K562 (cell line): ENCODE measurements around the gene KCP. TPM values are rescaled to one million over a fixed set of nuclear protein-coding genes. Genes with fewer than 3 reads are reported as not detected.
A peak's percentile ranks its signal among the peaks of the same experiment; 100 is the strongest.

Experiments
- CBX8 ChIP-seq: fragments of 200-600 bp; sonication (generic); IDR thresholded peaks from 2 replicates; pipeline ENCODE4 v1.6.1; 2012; ENCODE audit warnings: borderline replicate concordance, mixed run types, low read depth, mild to moderate bottlenecking, moderate library complexity, mixed read lengths, low read length, control low read depth, inconsistent platforms; ENCODE audit not compliant: poor library complexity, severe bottlenecking; ENCODE audit errors: extremely low read depth
- CREB1 ChIP-seq, 2 experiments: sonication (generic) in 1 of 2; formaldehyde crosslinking in 1 of 2; IDR thresholded peaks; 2 replicates each; pipeline versions ENCODE4 v1.6.1 to v1.8.0; 2012 to 2022; ENCODE audit warnings: inconsistent platforms in 1 of 2, mild to moderate bottlenecking in 1 of 2, missing genetic modification reagents in 1 of 2, moderate library complexity in 1 of 2
- CXXC5 ChIP-seq: fragments of 250-450 bp; sonication (Bioruptor Pico); IDR thresholded peaks from 2 replicates; pipeline ENCODE4 v1.8.0; 2022; ENCODE audit warnings: inconsistent platforms, mild to moderate bottlenecking, moderate library complexity
- EHMT2 ChIP-seq: fragments of 450-650 bp; IDR thresholded peaks from 2 replicates; pipeline ENCODE4 v1.6.1; 2018; ENCODE audit warnings: antibody characterized with exemption
- HCFC1 ChIP-seq: IDR thresholded peaks from 2 replicates; pipeline ENCODE4 v1.6.1; 2012; ENCODE audit warnings: low read depth, low read length, improper control_type of control experiment
- HIVEP1 ChIP-seq: fragments of 250-450 bp; sonication (Bioruptor Pico); IDR thresholded peaks from 2 replicates; pipeline ENCODE4 v1.4.0; 2020; ENCODE audit warnings: mild to moderate bottlenecking
- MXI1 ChIP-seq: IDR thresholded peaks from 2 replicates; pipeline ENCODE4 v1.6.1; 2011; ENCODE audit warnings: low read depth, mild to moderate bottlenecking, improper control_type of control experiment, low read length
- PATZ1 ChIP-seq: fragments of 250-450 bp; sonication (Bioruptor Pico); IDR thresholded peaks from 2 replicates; pipeline ENCODE4 v1.5.0; 2020; ENCODE audit warnings: mild to moderate bottlenecking, borderline replicate concordance
- RBM15 ChIP-seq: fragments of 200-400 bp; formaldehyde crosslinking; IDR thresholded peaks from 2 replicates; pipeline ENCODE4 v1.6.1; 2018; ENCODE audit warnings: mild to moderate bottlenecking, low read length, moderate library complexity; ENCODE audit not compliant: insufficient read depth
- SFPQ ChIP-seq: fragments of 200-400 bp; formaldehyde crosslinking; IDR thresholded peaks from 2 replicates; pipeline ENCODE4 v1.6.1; 2017; ENCODE audit warnings: mild to moderate bottlenecking, low read depth, low read length, moderate library complexity
- UBTF ChIP-seq, 2 experiments: IDR thresholded peaks; 2 replicates each; pipeline ENCODE4 v1.6.1; 2012; ENCODE audit warnings: improper control_type of control experiment in 2 of 2, low read depth in 2 of 2, low read length in 2 of 2, borderline replicate concordance in 1 of 2
- USF2 ChIP-seq: sonication (generic); formaldehyde crosslinking; IDR thresholded peaks from 2 replicates; pipeline ENCODE4 v1.5.0; 2020; ENCODE audit warnings: missing genetic modification reagents
- YY1 ChIP-seq, 3 experiments: IDR thresholded peaks; 2 replicates each; pipeline ENCODE4 v1.6.1; 2011; ENCODE audit warnings: low read length in 2 of 3, mild to moderate bottlenecking in 2 of 3, moderate library complexity in 2 of 3, borderline replicate concordance in 1 of 3, control low read depth in 1 of 3, low read depth in 1 of 3; ENCODE audit not compliant: insufficient read depth in 3 of 3, insufficient replicate concordance in 2 of 3, control insufficient read depth in 1 of 3, insufficient read length in 1 of 3; ENCODE audit errors: extremely low read depth in 1 of 3
- ZNF277 ChIP-seq: fragments of 250-450 bp; sonication (Bioruptor Pico); IDR thresholded peaks from 2 replicates; pipeline ENCODE4 v1.8.0; 2022; ENCODE audit warnings: inconsistent platforms, mild to moderate bottlenecking, moderate library complexity, borderline replicate concordance
- polyA plus RNA-seq, 8 experiments: library from polyadenylated mRNA; depleted of rRNA in 4 of 8; stranded (reverse) in 5 of 8; unstranded in 3 of 8; fragments of >200 nt; fragmentation: Nextera tagmentation in 2 of 8; fragmentation: Illumina TruSeq in 1 of 8; extraction: Ambion mirVana in 2 of 8; extraction: Trizol in 1 of 8; gene quantifications; 2 replicates each; pipeline versions ENCODE4 v1.2.1 to v1.2.3, GENCODE V29; 2011 to 2014; ENCODE audit warnings: inconsistent platforms in 1 of 8, missing spikeins in 1 of 8
- total RNA-seq, 7 experiments: library from RNA; depleted of rRNA in 6 of 7; stranded (reverse); fragments of >200 nt in 6 of 7; fragmentation: Illumina TruSeq in 2 of 7; extraction: Trizol in 2 of 7; gene quantifications; 2 replicates each; pipeline versions ENCODE4 v1.2.1 to v1.2.3, GENCODE V29; 2011 to 2021; ENCODE audit warnings: low replicate concordance in 1 of 7

KCP gene
- total and polyA plus RNA-seq, 9 of the 15 experiments (the other 6 are each of a cell fraction or from before 2014, with no cell fraction given) = 0.06 to 0.17 (median 0.12) TPM; not detected in 3

- TF ChIP-seq PATZ1 (CRISPR knock-in tag) (no peak), SFPQ (no peak), UBTF (IDR thresholded peaks at IDR 0.05; ENCODE audit: borderline replicate concordance in 1 of 2, low read depth in 2 of 2, low read length in 2 of 2) (peak; percentile 66 to 76; a peak in 2 of 4 replicates), HCFC1 (no peak), USF2 (CRISPR knock-in tag) (no peak), ZNF277 (CRISPR knock-in tag) (no peak), CBX8 (no peak), MXI1 (0 out of 2 replicates have a peak, but pooled peaks have one; percentile 20), CREB1 (IDR thresholded peaks at IDR 0.05) (peak; percentile 73), CREB1 (CRISPR knock-in tag; IDR thresholded peaks at IDR 0.05) (peak; percentile 6; the same call in 1 of the 2 replicates), HIVEP1 (0 out of 2 replicates have a peak, but pooled peaks have one; percentile 45), YY1 (IDR thresholded peaks at IDR 0.05; ENCODE audit: borderline replicate concordance in 1 of 3, control insufficient read depth in 1 of 3, extremely low read depth in 1 of 3, insufficient read depth in 3 of 3, insufficient read length in 1 of 3, insufficient replicate concordance in 2 of 3, low read depth in 1 of 3, low read length in 2 of 3) (no peak), CXXC5 (peak; percentile 64), RBM15 (no peak), EHMT2 (peak; percentile 81)
Measured at GRCh38 chr7:128860158-128861073, 50.1 kb downstream of the KCP start (continued).
